Activated CD4-positive, alpha-beta T cell treated with anti-CD3 and anti-CD28 coated beads, Interleukin-2, amount 10 ng/mL, durations not matched to agents 7 days and 5 days (primary cell): ENCODE data around the gene MSH3. TPM values are rescaled to one million over a fixed set of nuclear protein-coding genes. Genes with fewer than 3 reads are reported as not detected.
A peak's percentile ranks its signal among the peaks of the same experiment; 100 is the strongest.

ENCODE experiments used
- CTCF ChIA-PET: fragments of 350-600 bp; sonication (Branson Sonifier 250); formaldehyde crosslinking; loops from one replicate; lab custom pipeline; 2021; ENCODE audit warnings: antibody characterized with exemption; lab: Charles Lee
- POLR2A ChIA-PET: fragments of 350-600 bp; sonication (Branson Sonifier 250); formaldehyde crosslinking; loops from one replicate; lab custom pipeline; 2021; ENCODE audit warnings: antibody characterized with exemption; lab: Charles Lee
- DNase-seq: peaks from one replicate; pipeline ENCODE4 v3.0.0-alpha.2; 2020
- H3K27ac Mint-ChIP-seq: one replicate; pipeline ENCODE4 v1.8.0; 2021; ENCODE audit warnings: mild to moderate bottlenecking, moderate library complexity, mixed read lengths
- H3K27me3 Mint-ChIP-seq: one replicate; pipeline ENCODE4 v1.8.0; 2021; ENCODE audit warnings: mixed read lengths
- H3K36me3 Mint-ChIP-seq: one replicate; pipeline ENCODE4 v1.8.0; 2021; ENCODE audit warnings: low read depth, mixed read lengths
- H3K4me1 Mint-ChIP-seq: one replicate; pipeline ENCODE4 v1.8.0; 2021; ENCODE audit warnings: mixed read lengths
- H3K4me3 Mint-ChIP-seq: one replicate; pipeline ENCODE4 v1.8.0; 2021; ENCODE audit warnings: mild to moderate bottlenecking, moderate library complexity, mixed read lengths
- H3K9me3 Mint-ChIP-seq: one replicate; pipeline ENCODE4 v1.8.0; 2021; ENCODE audit warnings: mixed read lengths
- total RNA-seq, 2 experiments: library from RNA; stranded (reverse); gene quantifications; one replicate each; pipeline ENCODE4 v1.2.3, GENCODE V29; 2021

Gene MSH3
- total RNA-seq, 2 experiments from 2014 or later: 23.2 to 25.4 TPM

DNA sequence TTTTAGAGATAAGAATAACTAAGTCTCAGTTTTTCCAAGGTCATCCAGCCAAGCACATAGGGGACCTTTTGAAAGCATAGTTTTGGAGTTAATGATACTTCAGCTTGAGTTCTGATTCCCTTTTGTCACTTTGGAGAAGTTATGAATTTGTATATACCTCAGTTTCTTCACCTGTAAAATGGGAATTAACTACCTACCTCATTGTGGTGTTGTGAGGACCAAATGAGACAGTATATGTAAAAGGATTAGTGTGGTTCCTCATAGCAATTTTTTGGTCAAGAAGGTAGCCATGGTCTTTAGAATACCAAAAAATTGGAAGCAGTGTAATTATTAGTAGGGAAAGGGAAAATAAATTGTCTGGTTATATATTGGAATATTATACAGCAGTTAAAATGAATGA, 98.0 kb downstream of the MSH3 start:
- H3K27me3 Mint-ChIP-seq: no peaks in the 10 kb centered on the region
- peaks cover 7% of the 10 kb centered on the region for H3K9me3 Mint-ChIP-seq
- POLR2A ChIA-PET: no interaction called here
- H3K36me3 Mint-ChIP-seq: peaks cover 70% of the 10 kb centered on the region
- peaks cover 45% of the 10 kb centered on the region for H3K4me1 Mint-ChIP-seq
- no peak overlapping the region for H3K4me3 Mint-ChIP-seq
- no peak overlapping the region for H3K27ac Mint-ChIP-seq
- DNase-seq: no peak
- CTCF ChIA-PET: no interaction called here

DNA sequence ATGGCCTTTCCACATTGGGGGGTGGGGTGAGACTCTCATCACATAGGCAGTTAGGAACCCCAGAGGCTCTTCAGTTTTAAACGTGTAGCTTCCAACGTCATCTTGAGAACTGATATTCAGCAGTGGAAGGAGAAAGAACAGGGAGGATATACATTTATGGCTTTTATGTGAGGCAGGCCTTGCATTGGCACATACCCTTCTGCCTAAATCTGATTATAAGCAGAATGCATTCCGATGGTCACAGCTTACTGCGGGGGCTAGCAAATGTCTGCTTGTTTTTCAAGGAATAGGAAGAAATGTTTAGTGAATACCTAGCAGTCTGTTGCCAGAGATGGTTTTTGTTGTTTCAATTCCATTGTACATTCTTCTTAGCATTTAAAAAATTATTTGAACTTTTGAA, 99.3 kb downstream of the MSH3 start:
- Mint-ChIP-seq H3K9me3 (peaks cover 11% of the 10 kb centered on the region), H3K27ac (no peak overlapping the region), H3K36me3 (peaks cover 72% of the 10 kb centered on the region), H3K4me3 (no peak overlapping the region), H3K4me1 (peaks cover 55% of the 10 kb centered on the region), H3K27me3 (no peaks in the 10 kb centered on the region)
- CTCF ChIA-PET: interaction anchor here (0.8 to 0.9 kb wide), 2 partner anchors 8 to 19 kb away, joined by 3 to 4 read pairs; no protein-coding TSS in a partner anchor
- no peak for DNase-seq
- POLR2A ChIA-PET: no interaction called here

DNA sequence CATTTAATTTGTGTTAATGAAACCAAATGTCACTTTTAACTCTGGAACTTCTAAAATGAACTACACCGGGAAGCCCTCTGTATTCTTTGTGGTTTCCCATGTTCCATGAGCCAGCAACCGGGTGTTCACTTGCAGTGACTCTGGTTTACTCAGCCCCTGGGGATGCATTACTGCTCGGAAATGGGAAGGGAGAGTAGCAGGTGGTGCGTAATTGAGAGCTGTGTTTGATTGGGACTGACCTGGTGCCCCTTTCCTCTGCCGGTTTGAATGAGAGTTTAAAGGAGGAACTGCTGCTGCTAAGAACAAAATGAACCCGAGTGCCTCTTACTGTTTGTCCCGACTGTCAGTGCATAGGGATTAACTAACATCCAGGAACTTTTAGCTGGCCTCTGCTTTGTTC, 100.4 kb downstream of the MSH3 start:
- peak overlapping the region; percentile 42 for H3K4me3 Mint-ChIP-seq
- no peaks in the 10 kb centered on the region for H3K27me3 Mint-ChIP-seq
- POLR2A ChIA-PET: no interaction called here
- peaks cover 16% of the 10 kb centered on the region for H3K9me3 Mint-ChIP-seq
- peaks cover 74% of the 10 kb centered on the region for H3K36me3 Mint-ChIP-seq
- CTCF ChIA-PET: interaction anchor here (1.3 kb wide), 1 partner anchor 43 kb away, joined by 3 read pairs; no protein-coding TSS in a partner anchor
- H3K27ac Mint-ChIP-seq: peak overlapping the region; percentile 94
- peaks cover 65% of the 10 kb centered on the region for H3K4me1 Mint-ChIP-seq
- DNase-seq: peak; percentile 23

DNA sequence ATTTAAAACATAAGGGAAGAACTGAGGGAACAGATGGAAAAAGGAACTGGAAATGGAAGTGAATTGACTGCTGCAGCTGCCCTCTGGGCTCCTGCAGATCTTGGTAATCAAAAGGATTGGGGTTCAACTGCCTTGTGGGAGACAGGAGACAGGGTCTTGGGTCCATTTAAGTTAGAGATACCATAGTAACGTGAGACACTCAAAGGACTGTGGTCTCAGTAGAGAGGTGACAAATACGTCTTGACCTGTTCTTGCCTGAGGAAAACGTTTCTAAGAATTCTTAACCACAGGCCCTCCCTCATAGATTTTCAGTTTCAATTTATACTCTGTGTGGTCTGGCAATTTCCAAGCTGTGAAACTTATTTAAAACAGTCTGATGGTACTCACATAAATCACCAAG, 101.2 kb downstream of the MSH3 start:
- peak; percentile 56 for DNase-seq
- ChIA-PET CTCF (interaction anchor here (1.3 kb wide), 2 partner anchors 17 to 44 kb away, joined by 3 read pairs; no protein-coding TSS in a partner anchor), POLR2A (no interaction called here)
- H3K27ac Mint-ChIP-seq: peak overlapping the region; percentile 94
- peaks cover 70% of the 10 kb centered on the region for H3K4me1 Mint-ChIP-seq
- peaks cover 78% of the 10 kb centered on the region for H3K36me3 Mint-ChIP-seq
- peaks cover 17% of the 10 kb centered on the region for H3K9me3 Mint-ChIP-seq
- H3K4me3 Mint-ChIP-seq: peak overlapping the region; percentile 42
- H3K27me3 Mint-ChIP-seq: no peaks in the 10 kb centered on the region

DNA sequence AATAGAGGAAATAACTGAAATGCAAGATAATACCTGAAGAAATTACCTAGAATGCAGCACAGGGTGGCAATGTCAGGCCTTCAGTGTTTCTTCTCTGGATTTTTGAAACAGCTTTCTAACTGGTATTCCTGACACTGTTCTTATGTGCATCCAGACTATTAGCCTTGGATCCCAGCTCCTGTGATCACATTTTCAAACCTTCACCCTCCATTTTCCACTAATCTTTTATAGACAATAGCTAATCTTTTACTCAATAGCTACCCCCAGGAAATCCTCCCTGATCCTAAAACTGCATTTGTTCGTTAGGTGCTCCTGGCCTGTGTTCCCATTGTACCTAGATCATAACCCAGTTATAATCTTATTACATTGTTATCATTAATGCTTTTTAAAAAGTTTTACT, 101.8 kb downstream of the MSH3 start:
- peaks cover 21% of the 10 kb centered on the region for H3K9me3 Mint-ChIP-seq
- H3K27ac Mint-ChIP-seq: peak overlapping the region; percentile 94
- CTCF ChIA-PET: interaction anchor here (1.3 kb wide), 2 partner anchors 16 to 45 kb away, joined by 3 read pairs; no protein-coding TSS in a partner anchor
- H3K36me3 Mint-ChIP-seq: peaks cover 79% of the 10 kb centered on the region
- peaks cover 75% of the 10 kb centered on the region for H3K4me1 Mint-ChIP-seq
- POLR2A ChIA-PET: no interaction called here
- no peak for DNase-seq
- peak overlapping the region; percentile 42 for H3K4me3 Mint-ChIP-seq
- H3K27me3 Mint-ChIP-seq: no peaks in the 10 kb centered on the region

DNA sequence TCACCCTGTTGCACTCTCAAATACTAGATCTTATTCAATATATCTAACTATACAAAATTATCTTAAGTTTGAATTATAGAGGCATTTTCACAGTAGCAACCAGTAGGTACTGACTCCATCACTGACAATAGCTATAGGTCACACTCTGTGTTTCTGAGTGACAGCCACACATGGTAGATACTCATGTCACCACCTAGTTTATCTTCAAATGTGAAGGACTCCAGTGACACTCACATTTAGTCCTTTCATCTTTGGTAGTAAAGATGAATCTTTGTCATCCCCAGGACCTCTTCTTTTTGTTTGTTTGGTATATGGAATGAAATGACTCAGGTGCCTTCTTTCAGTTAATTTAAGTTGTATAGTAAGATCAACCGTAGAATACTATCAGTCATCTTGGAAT, 102.8 kb downstream of the MSH3 start:
- Mint-ChIP-seq H3K27ac (peak overlapping the region; percentile 47), H3K27me3 (no peaks in the 10 kb centered on the region), H3K9me3 (peaks cover 21% of the 10 kb centered on the region), H3K4me3 (no peak overlapping the region), H3K4me1 (peaks cover 79% of the 10 kb centered on the region), H3K36me3 (peaks cover 74% of the 10 kb centered on the region)
- POLR2A ChIA-PET: no interaction called here
- CTCF ChIA-PET: no interaction called here
- DNase-seq: no peak

DNA sequence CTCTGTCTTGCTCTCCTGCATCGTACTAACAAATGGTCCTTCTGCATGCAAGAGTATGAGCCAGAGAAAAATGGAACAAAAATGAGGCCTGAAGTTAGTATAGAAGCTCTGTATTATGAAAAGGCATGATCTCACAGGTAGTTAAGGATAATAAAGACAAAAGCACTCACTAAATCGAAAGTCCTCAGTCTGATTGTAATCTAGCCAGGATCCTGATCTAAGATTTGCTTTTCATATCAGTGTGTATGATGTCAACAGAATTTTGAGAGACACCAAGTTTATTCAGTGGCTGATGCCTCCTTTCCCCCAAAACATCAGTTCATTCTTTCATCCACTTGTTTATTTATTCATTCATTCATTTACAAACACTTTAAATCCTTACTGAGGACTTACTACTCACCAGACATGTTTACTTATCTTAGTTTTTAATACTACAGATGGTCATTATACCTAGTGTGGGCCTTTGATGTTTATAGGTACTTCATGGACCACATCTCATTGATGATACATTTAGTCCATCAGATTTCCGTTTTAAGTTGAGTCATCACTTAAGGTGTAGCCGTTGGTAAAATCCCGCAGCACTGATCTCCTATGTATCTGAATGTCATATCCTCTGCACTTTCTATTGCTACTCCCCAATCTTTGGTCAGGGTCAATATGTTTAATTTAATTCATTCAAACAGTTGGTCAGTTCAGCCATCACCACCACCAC, 105.6 kb downstream of the MSH3 start:
- ChIA-PET POLR2A (no interaction called here), CTCF (no interaction called here)
- no peak overlapping the region for H3K4me3 Mint-ChIP-seq
- no peak for DNase-seq
- H3K36me3 Mint-ChIP-seq: peaks cover 63% of the 10 kb centered on the region
- H3K27ac Mint-ChIP-seq: peak overlapping the region; percentile 48
- H3K9me3 Mint-ChIP-seq: peaks cover 19% of the 10 kb centered on the region
- peaks cover 61% of the 10 kb centered on the region for H3K4me1 Mint-ChIP-seq
- H3K27me3 Mint-ChIP-seq: no peaks in the 10 kb centered on the region

DNA sequence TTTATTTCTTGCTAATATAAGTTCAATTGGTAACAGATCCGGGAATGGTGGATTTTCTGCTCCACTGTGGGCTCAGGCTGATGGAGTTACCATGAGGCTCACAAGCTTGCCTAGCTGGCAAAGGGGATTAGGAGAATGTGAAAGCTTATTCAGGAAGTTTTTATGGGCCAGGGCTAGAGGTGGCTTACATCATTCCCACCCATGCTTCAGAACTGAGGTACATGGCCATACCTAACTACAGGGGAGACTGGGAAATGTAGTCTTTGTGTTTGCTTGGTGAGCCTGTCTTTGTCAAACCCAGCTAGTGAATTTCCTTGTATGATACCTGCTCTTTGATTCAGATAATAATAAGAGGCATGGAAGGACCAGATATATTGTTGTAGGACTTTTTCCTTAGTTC, 106.2 kb downstream of the MSH3 start:
- CTCF ChIA-PET: no interaction called here
- Mint-ChIP-seq H3K9me3 (peaks cover 19% of the 10 kb centered on the region), H3K36me3 (peaks cover 61% of the 10 kb centered on the region), H3K27ac (no peak overlapping the region), H3K4me3 (no peak overlapping the region), H3K4me1 (peaks cover 55% of the 10 kb centered on the region), H3K27me3 (no peaks in the 10 kb centered on the region)
- POLR2A ChIA-PET: no interaction called here
- no peak for DNase-seq

DNA sequence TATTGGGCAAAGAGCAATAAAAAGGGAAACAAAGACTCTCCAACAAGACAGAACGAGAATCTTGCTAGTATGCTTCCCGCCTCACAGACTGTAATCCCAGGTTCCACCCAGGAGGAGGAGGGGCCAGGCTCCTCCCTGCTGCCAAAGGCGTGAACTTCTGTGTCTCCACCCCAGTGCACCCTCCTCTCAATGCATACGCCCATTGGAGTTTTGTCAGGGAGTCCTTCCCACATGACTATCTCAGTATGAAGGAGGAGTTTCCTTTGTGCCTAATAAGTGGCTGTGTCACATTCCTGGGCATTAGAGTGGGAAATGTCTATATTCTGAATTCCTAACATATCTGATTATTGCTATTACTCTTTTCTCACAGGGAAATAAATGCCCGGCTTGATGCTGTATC, 106.7 kb downstream of the MSH3 start:
- CTCF ChIA-PET: no interaction called here
- POLR2A ChIA-PET: no interaction called here
- Mint-ChIP-seq H3K27me3 (no peaks in the 10 kb centered on the region), H3K36me3 (peaks cover 61% of the 10 kb centered on the region), H3K9me3 (peaks cover 19% of the 10 kb centered on the region), H3K27ac (no peak overlapping the region), H3K4me1 (peaks cover 50% of the 10 kb centered on the region), H3K4me3 (no peak overlapping the region)
- no peak for DNase-seq

DNA sequence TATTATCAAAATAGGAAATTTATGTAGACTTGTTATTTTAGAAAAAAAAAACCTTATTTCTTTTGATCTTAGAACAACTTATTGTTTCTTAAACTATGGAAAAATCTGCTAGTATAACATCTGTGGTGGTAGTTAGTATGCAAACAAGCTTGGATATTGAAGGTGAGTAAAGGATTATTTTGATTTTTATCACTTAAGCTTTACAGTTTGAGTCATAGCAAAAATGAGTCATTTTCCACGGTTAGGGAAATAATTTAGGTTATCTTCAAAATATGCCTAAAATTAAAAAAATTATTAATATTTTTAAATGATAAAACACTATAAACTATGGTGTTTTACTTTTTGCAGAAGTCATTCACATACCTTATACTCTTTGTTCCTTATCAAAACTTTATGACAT, 107.5 kb downstream of the MSH3 start:
- H3K9me3 Mint-ChIP-seq: peaks cover 19% of the 10 kb centered on the region
- POLR2A ChIA-PET: interaction anchor here (0.6 kb wide), 1 partner anchor 99 kb away, joined by 3 read pairs; no protein-coding TSS in a partner anchor
- H3K36me3 Mint-ChIP-seq: peaks cover 57% of the 10 kb centered on the region
- CTCF ChIA-PET: interaction anchor here (1.4 kb wide), 1 partner anchor 19 kb away, joined by 3 read pairs; no protein-coding TSS in a partner anchor
- peaks cover 42% of the 10 kb centered on the region for H3K4me1 Mint-ChIP-seq
- no peak overlapping the region for H3K27ac Mint-ChIP-seq
- no peaks in the 10 kb centered on the region for H3K27me3 Mint-ChIP-seq
- H3K4me3 Mint-ChIP-seq: no peak overlapping the region
- no peak for DNase-seq

DNA sequence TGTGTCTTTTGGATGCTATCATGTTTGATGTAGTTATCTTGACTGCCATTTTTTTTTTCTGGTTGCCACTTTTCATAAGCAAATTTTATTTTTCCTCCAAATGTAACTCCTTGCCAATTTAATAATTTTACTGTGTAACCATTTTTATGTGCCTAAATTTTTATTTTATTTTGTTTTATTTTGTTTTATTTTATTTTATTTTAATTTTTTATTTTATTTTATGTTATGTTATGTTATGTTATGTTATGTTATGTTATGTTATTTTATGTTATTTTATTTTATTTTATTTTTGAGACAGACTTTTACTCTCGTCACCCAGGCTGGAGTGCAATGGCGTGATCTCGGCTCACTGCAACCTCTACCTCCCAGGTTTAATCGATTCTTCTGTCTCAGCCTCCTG, 108.1 kb downstream of the MSH3 start:
- no peaks in the 10 kb centered on the region for H3K27me3 Mint-ChIP-seq
- DNase-seq: no peak
- CTCF ChIA-PET: interaction anchor here (1.3 to 1.4 kb wide), 2 partner anchors 16 to 18 kb away, joined by 3 read pairs; no protein-coding TSS in a partner anchor
- no peak overlapping the region for H3K27ac Mint-ChIP-seq
- peaks cover 19% of the 10 kb centered on the region for H3K9me3 Mint-ChIP-seq
- H3K4me1 Mint-ChIP-seq: peaks cover 37% of the 10 kb centered on the region
- POLR2A ChIA-PET: interaction anchor here (0.6 kb wide), 1 partner anchor 98 kb away, joined by 3 read pairs; no protein-coding TSS in a partner anchor
- peaks cover 54% of the 10 kb centered on the region for H3K36me3 Mint-ChIP-seq
- H3K4me3 Mint-ChIP-seq: no peak overlapping the region

DNA sequence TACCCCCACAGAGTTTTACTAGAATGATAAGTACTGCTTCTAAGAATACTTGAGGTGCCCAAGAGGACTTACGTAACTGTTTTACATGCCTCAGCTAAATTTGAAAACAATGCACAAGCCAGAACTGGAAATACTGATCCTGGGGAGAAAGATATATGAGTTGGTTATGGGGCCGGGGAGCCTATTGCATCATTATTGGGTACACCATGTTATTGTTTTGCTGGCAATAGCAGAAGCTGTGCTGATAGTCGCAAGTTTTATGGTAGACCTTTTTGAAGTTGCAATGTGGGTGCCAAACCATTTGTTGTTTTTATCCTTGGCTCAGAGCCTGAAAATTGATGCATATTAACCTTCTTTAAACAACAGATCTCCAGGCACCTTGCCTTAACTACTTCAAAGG, 108.8 kb downstream of the MSH3 start:
- CTCF ChIA-PET: interaction anchor here (1.3 kb wide), 1 partner anchor 15 kb away, joined by 3 read pairs; no protein-coding TSS in a partner anchor
- Mint-ChIP-seq H3K36me3 (peaks cover 52% of the 10 kb centered on the region), H3K27ac (no peak overlapping the region), H3K4me1 (peaks cover 31% of the 10 kb centered on the region), H3K27me3 (no peaks in the 10 kb centered on the region), H3K4me3 (no peak overlapping the region), H3K9me3 (peaks cover 15% of the 10 kb centered on the region)
- POLR2A ChIA-PET: no interaction called here
- DNase-seq: no peak

DNA sequence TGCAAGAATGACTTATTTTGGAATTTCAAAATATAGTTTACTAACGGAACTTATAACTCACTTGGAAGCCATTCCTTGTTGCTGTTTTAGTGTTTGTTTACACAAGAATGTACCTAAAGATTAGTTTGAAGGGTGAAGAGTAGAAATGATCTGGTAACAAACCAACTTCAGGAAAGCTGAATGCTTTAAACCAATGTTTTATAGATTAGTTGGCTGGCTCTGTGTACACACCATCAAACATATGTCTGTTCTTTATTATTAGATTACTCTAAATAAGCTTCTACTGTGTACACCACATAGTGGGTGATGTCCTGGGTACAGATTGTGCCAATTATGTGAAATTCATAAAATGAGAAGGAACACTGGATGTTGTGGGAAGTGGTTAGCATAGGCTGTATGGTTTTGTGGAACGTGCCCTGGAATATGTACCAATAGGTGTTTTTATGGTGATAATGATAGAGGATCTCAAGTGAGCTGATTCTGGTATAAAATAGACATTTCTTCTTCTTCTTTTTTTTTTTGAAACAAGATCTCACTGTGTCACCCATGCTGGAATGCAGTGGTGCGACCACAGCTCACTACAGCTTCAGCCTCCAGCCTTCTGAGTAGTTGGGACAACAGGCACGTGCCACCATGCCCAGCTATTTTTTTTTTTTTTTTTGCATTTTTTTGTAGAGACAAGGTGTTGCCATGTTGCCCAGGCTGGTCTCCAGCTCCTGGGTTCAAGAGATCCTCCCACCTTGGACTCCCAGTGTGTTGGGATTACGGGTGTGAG, 109.6 kb downstream of the MSH3 start:
- CTCF ChIA-PET: interaction anchor here (1.3 kb wide), 1 partner anchor 14 kb away, joined by 3 read pairs; no protein-coding TSS in a partner anchor
- POLR2A ChIA-PET: no interaction called here

More for the DNA sequence above, 109.6 kb downstream of the MSH3 start:
- no peaks in the 10 kb centered on the region for H3K27me3 Mint-ChIP-seq
- peaks cover 13% of the 10 kb centered on the region for H3K9me3 Mint-ChIP-seq
- H3K4me1 Mint-ChIP-seq: peaks cover 27% of the 10 kb centered on the region
- no peak overlapping the region for H3K4me3 Mint-ChIP-seq
- no peak for DNase-seq
- no peak overlapping the region for H3K27ac Mint-ChIP-seq
- peaks cover 53% of the 10 kb centered on the region for H3K36me3 Mint-ChIP-seq
